NCI-H128 (cell line): ENCODE measurements around the gene RNF168.
"Not testable (repeated sequence)": the region's sequence is repeated elsewhere in the genome, so short reads cannot be mapped to it uniquely, and the experiment has no call there.

ENCODE experiments used
- DNase-seq: peaks from one replicate; lab custom pipeline; 2025; ENCODE audit not compliant: unreplicated experiment; lab: John Stamatoyannopoulos, UW

The RNF168 gene

DNA sequence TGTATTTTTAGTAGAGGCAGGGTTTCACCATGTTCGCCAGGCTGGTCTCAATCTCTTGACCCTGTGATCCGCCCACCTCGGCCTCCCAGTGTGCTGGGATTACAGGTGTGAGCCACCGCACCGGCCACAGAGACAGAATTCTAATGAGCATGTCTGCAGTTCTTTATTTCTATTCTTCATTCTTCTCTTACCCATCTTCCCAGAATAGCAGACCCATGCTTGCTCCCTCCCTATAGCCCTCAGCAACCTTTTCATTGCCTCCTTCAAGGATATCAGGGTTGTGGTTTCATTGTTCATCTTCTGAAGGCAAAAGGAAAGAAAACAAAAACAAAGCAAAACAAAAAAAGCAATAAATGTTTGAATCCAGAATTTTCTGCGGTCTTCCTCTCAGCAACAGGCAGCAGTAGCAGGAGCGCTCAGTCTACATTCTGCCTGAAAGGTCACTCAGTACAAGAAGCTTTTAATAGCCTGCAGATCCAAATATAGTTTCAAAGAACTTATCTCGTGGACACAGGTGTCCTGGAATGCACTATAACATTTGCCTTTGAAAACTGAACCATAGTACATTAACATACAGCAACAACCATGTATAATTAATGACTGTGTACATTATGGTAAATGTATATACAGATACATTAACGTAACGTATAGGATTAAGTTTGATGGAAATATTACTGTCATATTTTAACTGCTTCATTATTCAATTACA lies 11.5 kb upstream of the RNF168 start, which contains the start of gene SMCO1:
Gene SMCO1 (minus strand): TSS at position 434 of the 709 bp plus-strand sequence. CDS start 137 bp downstream, at position 297.
- DNase-seq: no peak

DNA sequence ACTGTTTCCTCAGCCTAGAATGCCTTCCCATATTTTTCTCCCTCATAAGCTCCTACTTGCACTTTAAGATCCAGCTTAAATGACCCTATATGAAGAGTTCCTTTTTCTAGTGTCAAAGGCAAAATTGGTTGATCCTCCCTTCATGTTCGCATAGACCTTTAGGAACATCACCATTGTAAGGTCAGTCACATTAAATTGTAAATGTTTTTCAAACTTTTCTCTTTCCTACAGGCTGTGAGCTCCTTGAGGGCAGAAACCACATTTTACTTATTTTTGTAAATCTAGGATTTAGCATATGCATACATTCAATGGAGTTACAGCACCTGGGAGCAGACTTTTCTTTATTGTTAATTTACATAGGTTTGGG lies 10.8 kb upstream of the RNF168 start:
- DNase-seq: no peak

DNA sequence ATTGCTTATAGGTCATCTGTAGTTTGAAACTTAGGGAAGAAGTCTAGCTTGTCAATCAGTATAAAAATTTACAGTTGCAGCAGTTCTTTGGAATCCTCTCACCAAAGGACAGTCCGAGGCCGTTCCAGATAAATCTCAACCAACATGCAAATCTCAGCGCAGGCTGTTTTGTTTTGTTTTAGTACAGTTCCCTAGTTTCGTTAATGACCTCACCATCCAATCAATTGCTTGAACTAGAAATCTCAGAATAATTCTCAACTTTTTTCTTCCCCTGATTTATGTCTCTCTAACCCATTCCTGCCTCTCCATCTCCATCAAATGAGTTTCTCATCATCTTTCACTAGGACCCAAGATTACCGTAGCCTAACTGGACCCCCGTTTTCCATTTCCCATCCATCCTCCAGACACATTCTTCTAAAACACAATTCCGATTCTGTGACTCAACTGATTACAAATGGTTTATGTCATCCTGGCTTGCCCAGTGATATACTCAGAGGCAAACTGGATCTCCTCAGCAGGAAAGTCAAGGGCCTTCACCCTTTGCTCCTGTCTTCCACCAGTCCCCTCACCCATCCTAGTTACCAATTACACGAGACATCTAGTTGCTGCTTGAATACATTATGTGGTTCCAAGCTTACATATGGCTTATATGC lies 10.3 kb upstream of the RNF168 start:
- no peak for DNase-seq

DNA sequence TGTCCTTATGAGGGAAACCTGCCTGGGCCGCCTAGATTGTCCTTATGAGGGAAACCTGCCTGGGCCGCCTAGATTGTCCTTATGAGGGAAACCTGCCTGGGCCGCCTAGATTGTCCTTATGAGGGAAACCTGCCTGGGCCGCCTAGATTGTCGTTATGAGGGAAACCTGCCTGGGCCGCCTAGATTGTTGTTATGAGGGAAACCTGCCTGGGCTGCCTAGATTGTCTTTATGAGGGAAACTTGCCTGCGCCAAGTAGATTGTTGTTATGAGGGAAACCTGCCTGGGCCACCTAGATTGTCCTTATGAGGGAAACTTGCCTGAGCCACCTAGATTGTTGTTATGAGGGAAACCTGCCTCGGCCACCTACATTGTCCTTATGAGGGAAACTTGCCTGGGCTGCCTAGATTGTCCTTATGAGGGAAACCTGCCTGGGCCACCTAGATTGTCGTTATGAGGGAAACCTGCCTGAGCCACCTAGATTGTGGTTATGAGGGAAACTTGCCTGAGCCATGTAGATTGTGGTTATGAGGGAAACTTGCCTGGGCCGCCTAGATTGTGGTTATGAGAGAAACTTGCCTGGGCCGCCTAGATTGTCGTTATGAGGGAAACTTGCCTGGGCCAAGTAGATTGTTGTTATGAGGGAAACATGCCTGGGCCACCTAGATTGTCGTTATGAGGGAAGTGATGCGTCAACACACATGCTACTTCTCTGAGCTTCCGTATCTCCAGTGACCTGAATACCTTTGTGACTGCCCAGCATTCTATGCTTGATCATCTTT lies 8.3 kb upstream of the RNF168 start:
- not testable (repeated sequence) for DNase-seq

- not testable (repeated sequence) for DNase-seq
Measured at GRCh38 chr3:196511108-196511507, 7.5 kb upstream of the RNF168 start.

DNA sequence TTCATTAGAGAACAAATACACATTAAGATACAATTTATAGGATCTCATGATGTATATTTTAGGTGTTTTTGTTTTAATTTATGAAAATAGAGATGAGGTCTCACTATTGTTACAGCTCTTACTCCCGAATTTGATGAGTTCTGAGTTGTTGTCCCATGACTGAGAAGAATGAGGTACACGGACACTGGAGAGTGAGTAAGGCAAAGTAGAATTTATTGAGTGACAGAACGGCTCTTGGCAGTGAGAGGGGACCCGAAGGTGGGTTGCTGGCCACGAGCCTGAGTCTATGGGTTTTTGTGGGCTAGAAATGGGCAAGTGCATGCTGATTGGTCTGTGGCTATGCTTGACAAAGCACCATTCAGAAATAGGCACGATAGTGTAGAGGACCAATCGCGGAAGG lies 3.1 kb upstream of the RNF168 start:
- DNase-seq: no peak

- DNase-seq: no peak
Measured at GRCh38 chr3:196504556-196504955, 988 bp upstream of the RNF168 start.

- not testable (repeated sequence) for DNase-seq
Measured at GRCh38 chr3:196504077-196504398, 470 bp upstream of the RNF168 start.

DNA sequence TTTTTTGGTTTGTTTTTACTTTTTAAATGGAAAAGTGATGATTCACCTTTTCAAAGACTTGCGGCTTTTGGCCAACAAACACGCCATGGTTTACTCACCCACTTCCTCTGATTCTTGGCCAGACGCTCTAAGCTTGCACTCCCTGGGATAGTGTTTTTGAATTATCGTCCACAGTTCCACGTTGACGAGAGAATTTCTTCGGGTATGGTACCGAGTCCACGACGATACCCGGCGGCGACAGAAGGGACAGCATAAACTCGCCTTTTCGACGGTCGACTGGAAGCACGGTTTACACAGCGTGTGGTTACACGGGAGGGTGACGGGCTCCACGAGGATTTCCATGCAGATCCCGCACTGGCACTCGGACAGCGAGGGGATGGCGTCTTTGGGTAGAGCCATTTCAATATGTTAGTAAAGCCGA lies 783 bp downstream of the RNF168 start:
- no peak for DNase-seq

DNA sequence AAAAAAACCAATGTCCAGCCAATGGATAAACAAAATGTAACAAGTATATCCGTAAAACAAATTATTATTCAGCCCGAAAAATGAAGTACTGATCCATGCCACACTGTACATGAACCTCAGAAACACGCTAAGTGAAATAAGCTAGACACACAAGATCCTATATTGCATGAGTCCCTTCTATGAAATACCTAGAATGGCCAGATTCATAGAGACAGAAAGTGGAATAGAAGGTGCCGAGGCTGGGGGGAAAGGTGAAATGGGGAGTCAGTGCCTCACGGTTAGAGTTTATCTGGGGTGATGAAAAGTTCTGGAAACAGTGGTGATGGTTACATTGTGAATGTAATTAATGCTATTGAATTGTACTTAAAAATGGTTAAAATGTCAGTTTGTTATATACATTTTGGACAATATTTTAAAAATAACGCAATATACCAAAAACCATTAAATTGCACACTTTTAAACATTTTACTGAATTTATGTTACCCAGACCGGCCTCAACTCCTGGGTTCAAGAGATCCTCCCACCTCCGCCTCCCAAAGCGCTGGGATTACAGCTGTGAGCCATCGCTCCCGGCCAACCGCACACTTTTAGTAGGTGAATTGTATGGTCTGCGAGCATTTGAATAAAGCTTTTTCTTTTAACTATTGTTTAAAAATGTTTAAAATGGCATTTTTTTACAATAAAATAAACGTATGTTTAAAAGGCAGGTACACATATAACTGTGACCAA lies 2.1 kb downstream of the RNF168 start:
- DNase-seq: no peak

DNA sequence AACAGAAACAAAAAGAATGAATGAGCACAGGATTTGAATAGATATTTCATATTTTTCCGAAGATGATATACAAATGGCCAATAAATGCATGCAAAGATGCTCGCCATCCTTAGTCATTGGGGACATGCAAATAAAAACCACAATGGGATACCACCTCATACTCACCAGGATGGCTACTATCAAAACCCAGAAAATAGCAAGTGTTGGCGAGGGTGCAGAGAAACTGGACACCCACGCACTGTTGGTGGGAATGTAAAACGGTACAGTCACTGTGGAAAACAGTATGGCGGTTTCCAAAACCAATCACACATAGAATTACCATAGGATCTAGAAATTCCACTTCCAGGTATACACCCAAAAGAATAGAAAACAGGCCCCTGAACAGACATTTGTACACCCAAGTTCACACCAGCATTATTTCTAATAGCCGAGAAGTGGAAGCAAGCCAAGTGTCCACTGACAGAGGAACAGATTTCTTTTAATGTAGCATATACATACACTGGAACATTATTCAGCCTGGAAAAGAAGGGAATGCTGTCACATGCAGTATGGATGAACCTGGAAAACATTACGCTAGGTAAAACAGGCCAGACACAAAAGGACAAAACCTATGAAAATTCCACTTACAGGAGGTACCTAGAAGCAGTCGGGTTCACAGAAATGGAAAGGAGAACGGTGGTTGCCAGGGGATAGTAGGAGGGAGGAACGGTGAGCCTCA lies 3.6 kb downstream of the RNF168 start:
- no peak for DNase-seq

GRCh38 chr3:196499061-196499460 lies 4.5 kb downstream of the RNF168 start:
- DNase-seq: no peak

DNA sequence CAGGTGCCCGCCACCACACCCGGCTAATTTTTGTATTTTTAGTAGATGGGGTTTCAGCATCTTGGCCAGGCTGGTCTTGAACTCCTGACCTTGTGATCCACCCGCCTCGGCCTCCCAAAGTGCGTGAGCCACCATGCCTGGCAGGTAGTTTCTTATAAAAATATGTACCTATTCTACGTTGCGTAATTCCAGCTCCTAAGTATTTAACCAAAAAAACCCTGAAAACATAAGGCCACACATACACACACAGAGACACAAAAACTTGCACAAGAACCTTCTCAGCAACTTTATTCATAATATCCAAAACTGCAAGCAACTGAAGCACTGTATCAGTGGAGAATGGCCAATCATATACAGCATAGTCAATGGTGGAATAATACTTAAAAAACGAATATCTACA lies 5.3 kb downstream of the RNF168 start:
- no peak for DNase-seq

- DNase-seq: no peak
Measured at GRCh38 chr3:196496183-196496582, 7.4 kb downstream of the RNF168 start.

GRCh38 chr3:196493292-196493691 lies 10.3 kb downstream of the RNF168 start:
- DNase-seq: no peak

DNA sequence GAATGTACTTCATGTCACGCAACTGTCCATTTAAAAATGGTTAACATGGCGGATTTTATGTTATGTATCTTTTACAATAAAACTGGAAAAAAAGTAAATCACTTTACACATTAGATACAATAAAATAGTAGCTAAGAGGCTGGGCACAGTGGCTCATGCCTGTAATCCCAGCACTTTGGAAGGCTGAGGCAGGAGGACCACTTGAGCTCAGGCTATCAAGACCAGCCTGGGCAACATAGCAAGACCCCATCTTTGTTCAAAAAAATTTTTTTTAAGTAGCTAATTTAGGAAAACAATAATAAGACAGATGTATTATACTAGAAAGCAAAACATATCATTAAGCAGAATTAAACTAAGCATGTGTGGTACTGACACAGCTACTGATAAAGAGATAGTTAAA lies 11.5 kb downstream of the RNF168 start:
- no peak for DNase-seq

- no peak for DNase-seq
Measured at GRCh38 chr3:196489747-196490146, 13.8 kb downstream of the RNF168 start.

GRCh38 chr3:196486263-196486662 lies 17.3 kb downstream of the RNF168 start:
- no peak for DNase-seq

- no peak for DNase-seq
Measured at GRCh38 chr3:196477678-196478077, 25.9 kb downstream of the RNF168 start.

DNA sequence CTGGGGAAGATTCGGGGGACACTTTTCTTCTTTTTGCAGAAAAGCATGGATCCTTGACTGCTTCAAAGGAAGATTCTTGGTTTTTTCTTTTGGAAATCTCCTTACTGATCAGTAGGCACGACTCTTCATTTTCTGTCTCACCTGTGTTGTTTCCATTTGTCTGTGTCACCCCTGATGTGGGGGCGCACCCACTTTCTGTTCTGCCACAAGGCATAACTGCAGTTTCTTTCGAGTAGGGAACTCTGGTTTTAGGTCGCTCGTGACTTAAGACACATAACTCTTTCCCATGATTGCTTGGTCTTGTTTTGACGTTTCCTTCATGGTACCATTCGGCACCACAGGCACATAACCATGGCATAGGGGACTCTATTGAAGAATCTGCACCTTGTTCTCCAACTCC lies 31.3 kb downstream of the RNF168 start:
- DNase-seq: no peak

DNA sequence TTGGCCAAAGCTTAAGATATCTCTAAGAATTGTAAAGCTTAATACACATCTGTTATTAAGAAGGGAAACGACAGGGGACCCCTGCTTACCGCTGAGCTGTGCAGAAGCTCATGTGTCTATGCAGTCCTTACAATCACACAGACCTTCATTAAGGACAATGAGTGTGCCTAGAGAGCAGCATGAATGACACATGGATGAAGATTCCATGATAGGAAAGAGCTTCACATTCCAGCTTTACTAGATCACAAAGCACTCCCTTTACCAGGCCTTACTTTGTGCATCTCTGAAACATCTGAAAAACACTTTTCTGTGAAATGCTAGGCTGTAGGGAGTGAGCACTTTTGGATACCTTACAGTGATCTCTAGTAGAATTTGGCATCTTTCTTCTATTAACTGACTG lies 32.0 kb downstream of the RNF168 start:
- DNase-seq: no peak
